Stimulated activated naive B cell treated with anti-CD40 and anti-IgM and Interleukin-4, amounts not matched to agents 10 μg/mL and 1 μg/mL and 100 μg/mL, for 72 hours (primary cell): ENCODE measurements around the gene DLX3.
A peak's percentile ranks its signal among the peaks of the same experiment; 100 is the strongest.

Source experiments
- ATAC-seq, 2 donors: fragments of 150-1000 bp; cut with Tn5 transposase; replicated peaks; 2 replicates each; pipeline ENCODE4 v1.10.0; 2021; ENCODE audit warnings: moderate library complexity in 1 of 2
- DNase-seq: peaks from one replicate; pipeline ENCODE4 v3.0.0; 2021
- H3K27ac Mint-ChIP-seq: one replicate; pipeline ENCODE4 v1.8.0; 2022; ENCODE audit warnings: mild to moderate bottlenecking, mixed read lengths
- H3K27me3 Mint-ChIP-seq, 2 donors: one replicate each; pipeline ENCODE4 v1.8.0; 2022; ENCODE audit warnings: mixed read lengths in 2 of 2
- H3K36me3 Mint-ChIP-seq, 2 donors: one replicate each; pipeline ENCODE4 v1.8.0; 2022; ENCODE audit warnings: mixed read lengths in 2 of 2, mild to moderate bottlenecking in 1 of 2
- H3K4me1 Mint-ChIP-seq, 2 donors: one replicate each; pipeline ENCODE4 v1.8.0; 2022; ENCODE audit warnings: mixed read lengths in 2 of 2, mild to moderate bottlenecking in 1 of 2
- H3K4me3 Mint-ChIP-seq, 2 donors: one replicate each; pipeline ENCODE4 v1.8.0; 2022; ENCODE audit warnings: mild to moderate bottlenecking in 2 of 2, mixed read lengths in 2 of 2, moderate library complexity in 1 of 2
- H3K9me3 Mint-ChIP-seq, 2 donors: one replicate each; pipeline ENCODE4 v1.8.0; 2022; ENCODE audit warnings: mixed read lengths in 2 of 2, mild to moderate bottlenecking in 1 of 2

DLX3 gene

GRCh38 chr17:49991409-49991808, 3.6 kb downstream of the DLX3 start:
- DNase-seq (no peak), ATAC-seq (no peak)
- peaks cover 23 to 24% of the 10 kb centered on the region in 2 donors for H3K4me1 Mint-ChIP-seq
- H3K9me3 Mint-ChIP-seq, result no peaks in the 10 kb centered on the region
- no peak overlapping the region for H3K4me3 Mint-ChIP-seq
- H3K36me3 Mint-ChIP-seq, result peaks cover 0 to 3% of the 10 kb centered on the region in 2 donors
- peaks cover 87 to 93% of the 10 kb centered on the region in 2 donors for H3K27me3 Mint-ChIP-seq
- no peak overlapping the region for H3K27ac Mint-ChIP-seq

DNA sequence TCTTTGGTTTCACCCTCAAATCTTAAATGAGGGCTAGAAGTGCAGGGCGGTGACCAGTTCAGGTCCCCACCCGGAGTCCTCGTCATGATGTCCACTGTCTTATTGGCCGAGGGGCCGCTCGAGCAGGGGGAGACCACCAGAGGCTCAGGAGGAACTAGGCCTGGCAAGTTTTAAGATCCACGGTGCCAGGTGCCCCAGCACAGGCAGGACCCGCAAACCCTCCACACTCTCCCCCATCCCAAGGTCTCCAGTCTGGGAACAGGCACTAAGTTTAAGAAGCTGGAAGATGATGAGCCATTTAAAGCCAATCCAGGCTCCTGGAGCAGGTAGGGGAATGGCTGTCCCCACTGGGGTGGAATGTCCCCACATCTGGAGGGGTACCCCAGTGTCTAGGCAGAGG, 4.1 kb downstream of the DLX3 start:
- no peak for DNase-seq
- no peaks in the 10 kb centered on the region for H3K9me3 Mint-ChIP-seq
- H3K4me3 Mint-ChIP-seq, result no peak overlapping the region
- H3K27ac Mint-ChIP-seq, result peak overlapping the region; percentile 74
- peaks cover 20 to 24% of the 10 kb centered on the region in 2 donors for H3K4me1 Mint-ChIP-seq
- H3K36me3 Mint-ChIP-seq, result peaks cover 0 to 3% of the 10 kb centered on the region in 2 donors
- ATAC-seq, result no peak
- peaks cover 84 to 91% of the 10 kb centered on the region in 2 donors for H3K27me3 Mint-ChIP-seq

GRCh38 chr17:49990331-49990730, 4.7 kb downstream of the DLX3 start:
- Mint-ChIP-seq H3K9me3 (no peaks in the 10 kb centered on the region), H3K4me3 (no peak overlapping the region), H3K27me3 (peaks cover 84 to 86% of the 10 kb centered on the region in 2 donors), H3K27ac (no peak overlapping the region), H3K4me1 (peaks cover 17 to 22% of the 10 kb centered on the region in 2 donors), H3K36me3 (peaks cover 0 to 3% of the 10 kb centered on the region in 2 donors)
- ATAC-seq (no peak), DNase-seq (no peak)

GRCh38 chr17:49989518-49989880, 5.5 kb downstream of the DLX3 start:
- Mint-ChIP-seq H3K9me3 (no peaks in the 10 kb centered on the region), H3K4me3 (no peak overlapping the region), H3K4me1 (peaks cover 9 to 15% of the 10 kb centered on the region in 2 donors), H3K27ac (no peak overlapping the region), H3K36me3 (no peaks in the 10 kb centered on the region), H3K27me3 (peaks cover 83 to 86% of the 10 kb centered on the region in 2 donors)
- DNase-seq (no peak), ATAC-seq (no peak)

- no peak overlapping the region for H3K27ac Mint-ChIP-seq
- H3K4me1 Mint-ChIP-seq, result peaks cover 0 to 6% of the 10 kb centered on the region in 2 donors
- H3K27me3 Mint-ChIP-seq, result peaks cover 79 to 82% of the 10 kb centered on the region in 2 donors
- no peak for DNase-seq
- ATAC-seq, result peak in 1 of 2 donors; percentile 25
- H3K9me3 Mint-ChIP-seq, result no peaks in the 10 kb centered on the region
- H3K36me3 Mint-ChIP-seq, result no peaks in the 10 kb centered on the region
- H3K4me3 Mint-ChIP-seq, result no peak overlapping the region
Observed at GRCh38 chr17:49987681-49988441, 7.2 kb downstream of the DLX3 start.

DNA sequence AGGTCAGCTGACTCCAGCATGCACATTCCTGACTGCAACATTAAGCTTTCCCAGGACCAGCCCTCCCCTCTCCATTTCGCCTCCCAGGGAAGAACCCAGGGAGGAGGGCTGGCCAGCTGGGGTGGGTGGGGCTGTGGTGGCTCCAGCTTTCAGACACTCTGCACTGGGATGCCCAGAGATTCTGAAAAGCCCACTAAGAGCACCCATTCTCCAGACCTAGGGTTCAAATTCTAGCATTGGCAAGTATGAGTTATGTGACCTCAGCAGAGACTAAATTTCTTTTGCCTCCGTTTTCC, 7.8 kb downstream of the DLX3 start:
- Mint-ChIP-seq H3K9me3 (no peaks in the 10 kb centered on the region), H3K36me3 (no peaks in the 10 kb centered on the region), H3K27ac (no peak overlapping the region), H3K27me3 (peaks cover 75 to 79% of the 10 kb centered on the region in 2 donors), H3K4me3 (no peak overlapping the region), H3K4me1 (peaks cover 0 to 5% of the 10 kb centered on the region in 2 donors)
- ATAC-seq, result no peak
- no peak for DNase-seq

GRCh38 chr17:49986396-49987289, 8.4 kb downstream of the DLX3 start:
- DNase-seq (no peak), ATAC-seq (no peak)
- H3K36me3 Mint-ChIP-seq, result no peaks in the 10 kb centered on the region
- no peaks in the 10 kb centered on the region for H3K9me3 Mint-ChIP-seq
- H3K4me3 Mint-ChIP-seq, result no peak overlapping the region
- H3K27me3 Mint-ChIP-seq, result peaks cover 72 to 80% of the 10 kb centered on the region in 2 donors
- peaks cover 0 to 4% of the 10 kb centered on the region in 2 donors for H3K4me1 Mint-ChIP-seq
- no peak overlapping the region for H3K27ac Mint-ChIP-seq

DNA sequence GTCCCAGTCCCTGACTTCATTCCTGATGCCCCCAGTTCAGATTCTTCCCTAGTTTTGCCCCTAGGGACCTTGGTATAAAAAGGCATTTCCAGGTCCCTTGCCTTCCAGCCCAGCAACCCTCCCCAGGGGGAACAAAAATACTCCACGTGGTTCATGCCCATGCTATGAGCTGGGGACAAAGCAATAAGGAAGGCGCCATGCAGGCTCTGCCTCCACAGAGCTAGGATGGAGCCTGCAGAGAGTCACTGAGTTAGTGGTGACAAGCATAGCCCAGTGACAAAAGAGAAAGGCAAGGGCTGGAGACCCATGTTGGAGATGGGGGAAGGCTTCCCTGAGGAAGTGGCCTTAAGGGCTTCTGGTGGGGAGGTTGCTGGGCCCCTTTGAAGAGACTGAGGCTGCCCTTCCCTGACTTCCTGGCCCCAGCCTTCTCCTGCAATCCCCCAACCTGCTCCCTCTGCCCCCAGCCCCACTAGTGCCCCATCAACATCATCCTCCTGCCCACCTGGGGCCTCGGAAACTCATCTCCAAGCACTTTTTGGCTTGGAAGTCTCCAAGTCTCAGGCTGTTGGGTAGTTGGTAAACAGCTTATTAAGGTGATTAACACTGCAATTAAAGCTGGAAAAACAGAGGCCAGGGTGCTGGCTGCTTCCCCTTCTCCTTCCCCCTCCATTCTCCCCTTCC, 9.6 kb downstream of the DLX3 start:
- no peak for ATAC-seq
- Mint-ChIP-seq H3K27me3 (peaks cover 72 to 82% of the 10 kb centered on the region in 2 donors), H3K4me3 (no peak overlapping the region), H3K27ac (no peak overlapping the region), H3K4me1 (peaks cover 0 to 4% of the 10 kb centered on the region in 2 donors), H3K9me3 (no peaks in the 10 kb centered on the region), H3K36me3 (no peaks in the 10 kb centered on the region)
- no peak for DNase-seq

GRCh38 chr17:49984776-49985175, 10.2 kb downstream of the DLX3 start:
- Mint-ChIP-seq H3K4me1 (peaks cover 0 to 4% of the 10 kb centered on the region in 2 donors), H3K27ac (no peak overlapping the region), H3K9me3 (no peaks in the 10 kb centered on the region), H3K36me3 (no peaks in the 10 kb centered on the region), H3K27me3 (peaks cover 72 to 80% of the 10 kb centered on the region in 2 donors), H3K4me3 (no peak overlapping the region)
- DNase-seq (no peak), ATAC-seq (no peak)

- no peak for ATAC-seq
- DNase-seq, result no peak
- H3K36me3 Mint-ChIP-seq, result no peaks in the 10 kb centered on the region
- peaks cover 0 to 4% of the 10 kb centered on the region in 2 donors for H3K4me1 Mint-ChIP-seq
- peaks cover 72 to 80% of the 10 kb centered on the region in 2 donors for H3K27me3 Mint-ChIP-seq
- no peak overlapping the region for H3K4me3 Mint-ChIP-seq
- peak overlapping the region; percentile 10 for H3K27ac Mint-ChIP-seq
- no peaks in the 10 kb centered on the region for H3K9me3 Mint-ChIP-seq
Observed at GRCh38 chr17:49984283-49984682, 10.7 kb downstream of the DLX3 start.

DNA sequence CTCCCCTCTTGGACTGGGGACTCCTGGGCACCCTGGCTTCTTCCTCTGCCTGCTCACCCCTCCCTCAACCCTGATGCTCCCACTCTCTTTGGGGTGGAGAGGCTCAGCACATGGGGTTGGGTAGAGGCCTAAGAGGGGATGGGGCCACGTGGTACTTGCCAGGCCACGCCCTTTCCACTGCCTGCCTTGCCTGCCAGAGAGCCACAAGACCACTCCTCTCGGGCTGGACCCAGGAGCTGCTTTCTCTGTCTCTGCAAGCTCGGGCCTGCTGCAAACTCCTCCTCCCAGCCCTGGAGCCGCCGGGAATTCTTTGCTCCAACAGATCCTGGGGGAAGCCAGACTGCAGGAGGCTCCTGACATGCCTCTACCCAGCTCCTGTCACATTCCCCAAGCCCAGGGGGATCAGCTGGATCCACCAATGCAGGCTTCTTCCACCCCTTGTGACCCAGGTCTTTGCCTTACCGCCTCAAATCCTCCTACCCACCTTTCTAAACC, 14.3 kb downstream of the DLX3 start:
- Mint-ChIP-seq H3K9me3 (no peaks in the 10 kb centered on the region), H3K27ac (no peak overlapping the region), H3K4me1 (no peaks in the 10 kb centered on the region), H3K27me3 (peaks cover 68 to 83% of the 10 kb centered on the region in 2 donors), H3K4me3 (no peak overlapping the region), H3K36me3 (no peaks in the 10 kb centered on the region)
- ATAC-seq (no peak), DNase-seq (no peak)

DNA sequence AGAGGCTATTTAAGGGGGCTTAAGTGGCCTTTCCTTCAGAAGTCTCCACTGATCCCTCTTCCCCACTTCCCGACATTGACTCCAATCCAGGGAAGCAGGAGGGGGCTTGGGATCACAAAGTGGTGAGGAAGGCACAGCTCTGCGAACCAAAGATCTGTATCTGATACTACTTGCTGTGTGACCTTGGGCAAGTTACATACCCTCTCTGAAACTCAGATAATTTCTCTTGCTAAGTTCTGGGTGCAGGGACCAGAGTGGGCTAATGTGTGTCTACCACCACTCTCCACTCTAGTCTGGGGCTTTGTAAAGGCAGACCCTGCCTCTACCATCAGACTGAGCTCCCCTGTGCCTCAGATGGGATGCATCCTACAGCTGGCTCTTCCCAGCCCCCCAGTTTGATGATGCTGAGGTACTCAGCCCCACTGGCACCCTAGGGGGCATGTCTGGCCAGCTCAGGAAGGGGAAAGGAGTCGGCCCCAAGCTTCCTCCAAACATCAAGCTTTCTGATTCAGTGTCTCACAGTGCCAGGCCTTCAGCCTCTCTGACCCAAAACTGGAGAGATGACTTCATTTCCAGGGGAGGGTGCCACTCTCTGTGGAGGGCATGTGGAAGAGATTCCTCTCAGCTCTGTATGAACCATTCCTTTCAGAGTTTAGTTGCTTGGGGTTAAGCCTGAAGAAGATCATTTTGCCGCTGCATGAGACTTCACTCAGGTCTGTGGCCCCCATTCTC, 15.1 kb downstream of the DLX3 start:
- Mint-ChIP-seq H3K9me3 (no peaks in the 10 kb centered on the region), H3K4me3 (no peak overlapping the region), H3K4me1 (no peaks in the 10 kb centered on the region), H3K36me3 (no peaks in the 10 kb centered on the region), H3K27ac (no peak overlapping the region), H3K27me3 (peaks cover 67 to 85% of the 10 kb centered on the region in 2 donors)
- no peak for ATAC-seq
- DNase-seq, result no peak

GRCh38 chr17:49978501-49978900, 16.5 kb downstream of the DLX3 start:
- DNase-seq, result no peak
- no peak overlapping the region for H3K4me3 Mint-ChIP-seq
- H3K27me3 Mint-ChIP-seq, result peaks cover 71 to 88% of the 10 kb centered on the region in 2 donors
- H3K9me3 Mint-ChIP-seq, result no peaks in the 10 kb centered on the region
- H3K36me3 Mint-ChIP-seq, result no peaks in the 10 kb centered on the region
- no peaks in the 10 kb centered on the region for H3K4me1 Mint-ChIP-seq
- H3K27ac Mint-ChIP-seq, result no peak overlapping the region
- no peak for ATAC-seq
